GM18909 (cell line): ENCODE measurements around the gene KIFC1.

Experiments
- ATAC-seq: cut with Tn5 transposase; IDR thresholded peaks from one replicate; pipeline ENCODE4 v1.9.1; 2021; ENCODE audit warnings: mild to moderate bottlenecking; ENCODE audit not compliant: unreplicated experiment, poor library complexity

Gene KIFC1

GRCh38 chr6:33439956-33440648, 48.5 kb downstream of the KIFC1 start:
- no peak for ATAC-seq

DNA sequence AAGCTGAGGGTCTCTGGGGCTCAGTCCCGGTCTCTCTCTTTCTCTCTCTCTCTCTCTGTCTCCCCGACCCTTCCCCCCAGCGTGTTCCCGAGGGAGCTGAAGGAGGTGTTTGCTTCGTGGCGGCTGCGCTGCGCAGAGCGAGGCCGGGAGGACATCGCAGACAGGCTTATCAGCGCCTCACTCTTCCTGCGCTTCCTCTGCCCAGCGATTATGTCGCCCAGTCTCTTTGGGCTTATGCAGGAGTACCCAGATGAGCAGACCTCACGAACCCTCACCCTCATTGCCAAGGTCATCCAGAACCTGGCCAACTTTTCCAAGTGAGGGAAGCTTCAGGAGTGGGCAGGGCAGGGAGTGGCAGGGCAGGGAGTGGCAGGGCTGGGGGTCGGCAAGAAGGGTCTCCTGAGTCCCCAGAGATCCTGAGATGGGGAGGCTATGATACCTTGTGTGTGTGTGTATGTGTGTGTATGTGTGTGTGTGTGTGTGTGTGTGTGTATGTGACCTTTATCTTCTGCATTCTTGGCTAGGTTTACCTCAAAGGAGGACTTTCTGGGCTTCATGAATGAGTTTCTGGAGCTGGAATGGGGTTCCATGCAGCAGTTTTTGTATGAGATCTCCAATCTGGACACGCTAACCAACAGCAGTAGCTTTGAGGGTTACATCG, 49.2 kb downstream of the KIFC1 start:
- no peak for ATAC-seq

DNA sequence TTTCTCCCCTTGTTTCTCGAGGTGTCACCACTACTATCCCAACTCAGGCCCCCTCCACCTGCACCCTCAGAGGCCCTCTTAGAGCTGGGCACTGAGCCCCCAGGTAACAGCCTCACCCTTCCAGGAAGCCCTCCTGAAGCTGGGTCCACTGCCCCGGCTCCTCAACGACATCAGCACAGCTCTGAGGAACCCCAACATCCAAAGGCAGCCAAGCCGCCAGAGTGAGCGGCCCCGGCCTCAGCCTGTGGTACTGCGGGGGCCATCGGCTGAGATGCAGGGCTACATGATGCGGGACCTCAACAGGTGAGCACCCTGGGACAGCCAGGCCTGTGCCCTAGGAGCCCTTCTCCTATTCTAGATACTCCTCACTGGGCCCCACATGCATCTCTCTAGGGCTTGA, 49.8 kb downstream of the KIFC1 start:
- ATAC-seq = no peak

DNA sequence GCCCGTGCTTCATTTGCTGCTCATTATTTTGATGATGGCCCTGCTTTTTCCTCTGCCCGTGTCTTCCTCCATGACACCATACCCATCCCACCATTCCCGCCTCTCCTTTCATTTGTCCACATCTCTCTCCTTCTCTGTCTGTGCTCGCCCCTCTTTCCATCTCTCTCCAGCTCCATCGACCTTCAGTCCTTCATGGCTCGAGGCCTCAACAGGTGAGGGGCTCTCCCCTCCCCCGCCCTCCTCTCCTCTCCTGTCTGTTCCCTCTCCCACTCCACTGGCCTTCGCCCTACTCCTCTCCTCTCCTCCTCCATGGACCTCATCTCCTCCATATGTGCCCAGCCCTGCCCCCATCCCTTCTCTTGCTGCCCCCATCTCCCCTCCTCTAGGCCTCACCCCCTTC, 50.7 kb downstream of the KIFC1 start:
- no peak for ATAC-seq

GRCh38 chr6:33443025-33443424, 51.4 kb downstream of the KIFC1 start:
- no peak for ATAC-seq

GRCh38 chr6:33443619-33444504, 52.2 kb downstream of the KIFC1 start:
- ATAC-seq = no peak

- ATAC-seq = no peak
Measured at GRCh38 chr6:33445119-33445603, 53.5 kb downstream of the KIFC1 start.

GRCh38 chr6:33446356-33446755, 54.7 kb downstream of the KIFC1 start:
- no peak for ATAC-seq

DNA sequence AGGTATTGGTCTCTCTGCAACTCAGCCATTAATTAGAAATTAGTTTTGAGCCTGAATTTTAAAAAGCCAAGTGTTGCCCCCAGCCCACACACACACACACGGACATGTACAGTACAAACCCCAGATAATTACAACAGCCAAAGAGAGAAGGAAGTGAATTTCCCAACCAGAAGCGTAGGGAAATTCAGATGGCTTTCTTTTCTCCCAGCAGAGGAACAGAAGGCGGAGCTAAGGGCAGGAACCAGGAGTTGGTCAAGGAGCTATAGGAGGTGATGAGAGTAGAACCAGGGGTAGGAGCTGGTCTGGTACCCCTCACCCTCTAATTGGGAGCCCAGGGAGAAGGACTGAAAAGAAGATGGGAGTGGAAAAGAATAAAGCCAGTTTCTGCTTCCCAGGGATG, 58.8 kb downstream of the KIFC1 start:
- ATAC-seq = no peak

GRCh38 chr6:33451606-33452005, 60.0 kb downstream of the KIFC1 start:
- no peak for ATAC-seq

- no peak for ATAC-seq
Measured at GRCh38 chr6:33452496-33452895, 60.9 kb downstream of the KIFC1 start.

DNA sequence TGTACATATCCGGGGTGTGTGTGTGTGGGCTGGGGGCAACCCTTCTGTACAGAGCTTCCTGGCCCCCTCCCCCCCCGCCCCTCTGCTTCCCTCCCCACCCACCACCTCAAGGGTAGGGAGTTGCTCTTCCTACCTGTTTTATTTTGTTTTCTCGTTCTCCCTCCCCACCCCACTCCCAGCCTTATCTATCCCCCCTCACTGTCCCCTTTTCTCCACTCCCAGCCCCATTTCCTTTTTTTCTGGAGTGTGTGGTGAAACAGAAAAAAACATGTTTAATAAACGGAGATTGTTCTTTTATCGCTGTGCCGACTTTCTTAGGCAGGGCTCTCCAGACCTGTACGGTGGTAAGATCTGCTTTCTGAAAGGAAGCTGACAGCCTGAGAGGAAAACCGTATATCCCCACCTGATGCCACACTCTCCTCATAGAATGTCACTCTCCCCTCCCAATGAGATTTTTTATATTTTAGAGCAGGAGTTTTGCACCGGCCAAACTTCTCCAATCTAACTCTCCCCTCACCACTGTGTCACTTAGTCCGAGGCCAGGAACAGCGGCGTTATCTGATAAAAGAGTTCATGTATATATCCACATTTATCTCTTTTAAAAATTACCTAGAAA, 61.9 kb downstream of the KIFC1 start:
- no peak for ATAC-seq

DNA sequence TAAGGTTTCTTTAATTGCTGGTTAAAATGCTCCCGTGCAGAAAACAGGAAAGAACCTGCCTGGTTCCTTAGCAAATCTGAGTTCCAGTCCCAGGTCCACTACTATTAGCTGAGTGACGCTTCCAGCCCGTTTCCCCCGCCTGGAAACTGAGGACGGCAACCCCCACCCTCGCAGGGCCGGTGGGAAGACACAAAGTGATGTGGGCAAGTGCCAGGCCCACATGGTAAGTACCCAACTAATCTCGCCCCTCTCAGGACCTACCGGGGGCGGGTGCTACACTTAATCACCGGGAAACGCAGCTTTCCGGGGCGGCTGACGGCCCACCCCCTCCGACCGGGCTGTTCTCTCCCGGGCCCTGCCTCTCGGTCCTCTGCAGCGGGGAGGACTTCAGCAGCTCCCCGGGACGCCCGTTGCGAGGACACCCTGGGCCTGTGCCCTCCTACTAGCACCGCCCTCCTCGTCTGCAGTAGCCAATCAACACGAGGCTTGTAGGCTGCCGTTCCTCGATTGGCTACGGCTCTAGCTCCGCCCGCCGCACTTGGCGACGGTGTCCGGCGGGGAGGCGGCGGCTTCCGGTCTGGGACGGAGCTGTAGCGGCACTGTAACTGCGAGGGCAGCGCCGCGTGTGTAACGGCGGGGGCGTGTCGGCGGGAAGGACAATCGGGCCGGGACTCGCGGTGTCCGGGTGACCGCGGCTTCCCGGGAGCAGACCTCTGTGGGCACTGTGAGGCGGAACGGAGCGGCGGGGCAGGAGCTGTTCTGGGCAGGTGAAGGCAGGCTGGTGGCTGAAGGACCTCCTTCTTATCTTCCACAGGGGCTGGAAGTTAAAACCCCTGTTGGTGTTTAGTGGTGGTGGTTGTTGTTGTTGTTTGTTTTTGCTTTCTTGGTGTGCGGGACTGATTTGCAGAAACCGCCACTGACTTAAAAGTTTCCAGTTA, 62.7 kb downstream of the KIFC1 start, which contains the start of gene ZBTB9:
ZBTB9 (plus strand) TSS at position 568 of the 938 bp plus-strand sequence. CDS start 525 bp downstream, outside the sequence.
- ATAC-seq = peak; percentile 98

- no peak for ATAC-seq
Measured at GRCh38 chr6:33455051-33455450, 63.4 kb downstream of the KIFC1 start.

DNA sequence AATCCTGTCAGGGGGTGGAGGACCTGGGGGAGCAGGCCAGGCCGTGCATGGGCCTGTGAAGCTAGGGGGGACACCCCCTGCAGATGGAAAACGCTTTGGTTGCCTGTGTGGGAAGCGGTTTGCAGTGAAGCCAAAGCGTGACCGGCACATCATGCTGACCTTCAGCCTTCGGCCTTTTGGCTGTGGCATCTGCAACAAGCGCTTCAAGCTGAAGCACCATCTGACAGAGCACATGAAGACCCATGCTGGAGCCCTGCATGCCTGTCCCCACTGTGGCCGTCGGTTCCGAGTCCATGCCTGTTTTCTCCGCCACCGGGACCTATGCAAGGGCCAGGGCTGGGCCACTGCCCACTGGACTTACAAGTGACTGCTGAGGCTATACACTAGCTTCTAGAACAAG, 64.5 kb downstream of the KIFC1 start:
- no peak for ATAC-seq

DNA sequence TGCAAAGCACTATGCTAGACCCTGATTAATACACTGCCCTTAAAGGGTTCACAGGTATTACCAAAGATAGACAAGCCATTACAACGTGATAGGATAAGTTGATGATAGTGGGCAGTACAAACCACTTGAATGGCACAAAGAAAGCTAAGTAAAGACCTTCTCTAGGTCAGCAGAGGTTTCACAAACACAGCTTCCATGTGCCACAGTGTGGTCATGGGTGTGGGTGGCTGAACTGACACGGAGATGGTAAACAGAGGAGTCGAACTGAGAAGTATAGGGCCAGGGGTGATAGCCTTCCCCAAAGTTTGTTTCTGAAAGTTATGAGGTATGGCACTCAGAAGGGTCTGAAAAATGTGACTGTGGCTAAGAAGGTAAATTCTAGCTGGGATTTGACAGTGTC, 67.1 kb downstream of the KIFC1 start:
- no peak for ATAC-seq

DNA sequence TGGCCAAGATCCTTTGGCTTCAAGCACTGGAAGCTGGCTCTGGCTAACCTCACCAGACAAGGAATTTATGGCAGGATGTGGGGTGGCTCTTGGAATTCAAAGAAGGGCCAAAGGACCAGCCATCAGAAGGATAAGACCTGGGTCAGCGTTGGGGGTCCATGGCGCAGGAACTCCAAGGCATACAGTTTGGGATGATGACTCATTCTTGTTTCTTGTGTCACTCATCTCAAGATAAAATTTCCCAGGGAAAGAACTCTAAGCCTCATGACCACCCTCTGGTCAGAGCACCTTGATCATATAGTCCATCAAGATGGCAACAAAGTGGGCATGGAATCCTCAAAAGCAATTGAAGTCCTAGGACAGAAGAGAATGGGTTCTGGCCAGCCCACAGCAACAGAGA, 67.6 kb downstream of the KIFC1 start:
- ATAC-seq = no peak
